GM21786 (cell line): Measurements from ENCODE around the gene HTR4.
A peak's percentile ranks its signal among the peaks of the same experiment; 100 is the strongest.
"Not testable (repeated sequence)": the region's sequence is repeated elsewhere in the genome, so short reads cannot be mapped to it uniquely, and the experiment has no call there.

Experiments used
- ATAC-seq: cut with Tn5 transposase; IDR thresholded peaks from one replicate; pipeline ENCODE4 v1.9.1; 2021; ENCODE audit not compliant: unreplicated experiment

HTR4 gene, protein sequence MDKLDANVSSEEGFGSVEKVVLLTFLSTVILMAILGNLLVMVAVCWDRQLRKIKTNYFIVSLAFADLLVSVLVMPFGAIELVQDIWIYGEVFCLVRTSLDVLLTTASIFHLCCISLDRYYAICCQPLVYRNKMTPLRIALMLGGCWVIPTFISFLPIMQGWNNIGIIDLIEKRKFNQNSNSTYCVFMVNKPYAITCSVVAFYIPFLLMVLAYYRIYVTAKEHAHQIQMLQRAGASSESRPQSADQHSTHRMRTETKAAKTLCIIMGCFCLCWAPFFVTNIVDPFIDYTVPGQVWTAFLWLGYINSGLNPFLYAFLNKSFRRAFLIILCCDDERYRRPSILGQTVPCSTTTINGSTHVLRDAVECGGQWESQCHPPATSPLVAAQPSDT

DNA sequence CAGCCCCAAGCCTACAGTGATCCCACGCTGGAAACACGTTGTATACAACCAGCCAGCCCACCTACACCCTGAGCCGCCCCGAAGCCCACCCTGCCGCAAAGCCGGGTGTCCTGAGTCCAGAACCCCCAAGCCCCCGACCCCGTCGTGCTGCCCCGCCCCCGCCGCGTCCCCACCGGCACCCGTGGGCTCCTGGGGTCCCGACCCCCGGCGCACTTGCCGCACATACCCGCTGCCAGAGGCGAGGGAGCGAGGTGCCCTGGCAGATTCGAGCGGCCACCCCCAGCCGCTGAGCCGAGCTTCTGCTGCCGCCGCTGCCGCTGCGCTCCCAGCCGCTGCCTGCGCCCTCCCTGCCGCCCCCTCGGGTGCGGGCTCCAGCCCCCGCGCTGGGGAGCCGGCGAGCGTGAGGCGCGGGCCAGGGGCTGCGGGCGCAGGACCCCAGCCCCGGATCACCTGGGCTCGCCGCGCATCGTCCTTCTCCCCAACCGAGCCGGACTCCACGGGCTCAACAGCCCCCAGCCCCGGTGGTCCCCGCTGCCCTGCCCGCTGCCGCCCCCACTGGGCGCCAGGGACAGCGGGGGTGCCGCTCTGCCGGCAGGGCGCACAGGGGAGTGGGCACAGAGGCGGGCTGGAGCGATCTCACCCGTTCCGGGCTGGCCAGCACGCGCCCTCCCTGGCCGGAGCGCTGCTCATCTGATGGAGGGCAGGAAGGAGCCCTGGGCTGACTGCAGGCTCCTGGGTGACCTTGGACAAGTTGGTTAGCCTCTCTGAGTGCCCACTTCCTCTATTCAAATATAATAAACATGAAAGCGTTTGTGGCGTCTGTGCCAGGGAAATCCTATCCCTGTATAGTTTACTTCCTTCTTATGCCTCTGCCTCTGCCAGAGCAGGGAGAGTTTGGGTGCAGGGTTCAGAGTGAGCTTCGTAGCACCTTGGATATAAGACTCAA lies at the start of gene HTR4:
HTR4 (minus strand) TSS at position 692 of the 946 bp plus-strand sequence. CDS start 17,513 bp downstream, outside the sequence.
- no peak for ATAC-seq

DNA sequence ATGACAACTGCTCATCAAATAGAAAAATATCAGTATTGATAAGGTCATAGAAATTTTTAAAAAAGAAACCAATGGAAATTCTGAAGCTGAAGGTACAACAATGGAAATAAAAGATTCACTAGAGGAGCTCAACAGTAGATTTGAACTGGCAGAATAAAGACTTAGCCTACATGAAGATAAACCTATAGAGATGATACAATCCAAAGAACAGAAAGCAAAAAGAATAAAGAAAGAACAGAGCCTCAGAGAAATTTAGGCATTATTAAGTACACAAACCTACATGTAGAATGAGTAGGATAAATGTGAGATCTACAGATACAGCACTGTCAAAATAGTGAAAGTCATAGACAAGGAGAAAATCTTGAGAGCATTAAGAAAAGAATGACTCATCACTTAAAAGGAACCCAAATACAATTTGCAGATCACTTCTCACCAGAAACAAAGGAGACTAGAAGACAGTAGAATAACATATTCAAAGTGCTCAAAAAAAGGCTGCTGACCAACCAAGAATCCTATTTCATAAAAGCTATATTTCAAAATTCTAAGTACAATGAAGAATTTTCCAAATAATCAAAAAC lies 47.8 kb upstream of the HTR4 start:
- no peak for ATAC-seq

DNA sequence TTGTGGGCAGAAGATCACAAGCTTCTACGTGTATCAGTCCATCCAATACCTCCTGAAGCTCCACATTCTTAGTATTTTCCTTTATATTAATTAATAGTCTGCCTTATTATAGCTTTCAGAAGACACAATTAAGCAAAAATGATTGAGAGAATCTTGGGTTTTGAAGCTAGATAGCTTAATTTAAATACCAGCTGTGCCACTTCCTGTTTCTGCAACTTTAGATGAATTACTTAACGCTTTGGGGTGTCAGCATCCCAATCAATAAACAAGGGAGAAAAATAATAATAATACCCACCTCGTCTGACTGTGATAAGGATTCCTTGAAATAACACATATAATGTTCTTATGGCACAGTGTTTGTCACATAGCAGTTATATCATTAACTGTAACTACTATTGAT lies 44.7 kb upstream of the HTR4 start:
- ATAC-seq, result no peak

DNA sequence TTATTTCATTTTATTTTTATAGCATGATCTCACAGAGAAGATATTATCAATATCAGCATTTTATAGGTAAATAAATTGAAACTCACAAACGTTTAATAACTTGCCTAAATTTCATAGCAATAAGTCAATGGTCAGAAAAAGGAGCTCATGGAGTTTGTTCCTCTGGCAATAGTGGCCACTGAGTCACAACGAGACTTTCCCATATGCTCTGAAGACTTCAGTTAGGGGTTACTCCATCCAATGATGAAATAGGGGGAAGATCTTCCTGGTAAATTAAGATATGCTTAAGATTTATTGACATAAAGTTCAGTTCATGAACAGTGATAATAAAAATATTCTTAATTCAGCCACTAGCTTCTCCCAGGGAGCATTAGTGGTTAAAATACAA lies 43.5 kb upstream of the HTR4 start:
- ATAC-seq, result no peak

DNA sequence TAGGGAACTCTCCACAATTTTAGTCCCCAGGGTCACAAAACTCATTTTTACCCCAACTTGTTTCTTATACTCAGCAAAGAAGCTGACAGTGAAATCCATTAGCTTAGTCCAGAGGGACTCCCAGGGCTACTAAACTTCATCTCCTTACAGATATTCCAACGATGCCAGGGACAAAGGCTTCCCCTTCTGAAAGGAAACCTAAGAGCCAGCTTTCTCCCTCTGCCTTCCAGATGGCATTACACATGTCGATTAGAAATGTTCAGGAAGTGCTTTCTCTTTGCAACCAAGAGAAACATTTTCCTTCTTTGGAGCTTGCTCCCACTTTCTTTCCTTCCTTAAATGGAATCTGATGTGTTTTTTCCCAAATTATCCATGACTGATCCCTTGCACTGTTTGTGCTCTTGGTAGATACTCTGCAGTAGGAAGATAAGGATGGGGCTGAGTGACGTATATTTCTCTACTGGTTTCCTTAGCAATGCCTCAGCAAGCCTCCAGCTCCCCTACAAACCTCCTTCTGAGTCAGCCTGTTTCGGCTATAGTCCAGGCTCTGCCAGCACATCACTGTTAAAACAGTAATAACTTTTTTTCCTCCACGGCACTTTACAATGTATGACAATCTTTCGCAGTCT lies 43.0 kb upstream of the HTR4 start:
- no peak for ATAC-seq

DNA sequence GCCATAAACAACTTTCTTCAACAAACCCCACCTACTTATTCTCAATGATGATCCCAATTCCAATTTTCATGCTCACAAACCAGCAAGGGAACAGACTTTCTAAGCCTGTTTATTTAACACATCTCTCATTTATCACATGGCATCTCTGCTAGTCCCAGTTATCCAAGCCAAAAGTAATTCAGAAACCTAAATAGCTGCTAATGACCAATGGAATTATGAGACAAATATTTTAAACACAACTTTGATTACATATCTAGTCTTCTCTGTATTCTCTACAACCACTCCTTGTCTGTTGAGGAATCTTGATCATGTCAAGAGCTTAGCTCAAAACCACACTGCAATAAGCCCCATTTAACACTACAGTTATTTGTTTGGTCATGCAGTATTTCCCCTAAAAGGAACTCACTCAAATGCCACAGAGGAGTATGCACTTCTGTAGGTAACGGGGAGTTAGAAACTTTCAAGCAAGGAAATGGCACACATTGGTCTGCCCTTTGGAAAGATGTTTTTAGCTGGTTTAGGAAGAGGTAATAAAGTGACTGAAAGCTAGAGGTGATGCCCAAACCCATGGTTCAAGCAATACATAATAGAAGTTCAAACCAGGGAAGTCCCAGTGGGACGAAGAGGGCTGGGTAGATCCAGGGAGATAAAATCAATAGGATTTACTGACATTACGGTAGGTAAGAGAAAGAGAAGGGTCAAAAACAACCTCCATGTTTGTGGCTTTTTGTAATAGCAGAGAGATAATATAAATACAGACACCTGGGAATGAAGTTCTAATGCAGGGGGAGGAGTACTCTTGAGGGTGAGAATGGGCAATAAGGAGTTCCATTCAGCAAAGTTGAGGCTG lies 42.1 kb upstream of the HTR4 start:
- no peak for ATAC-seq

DNA sequence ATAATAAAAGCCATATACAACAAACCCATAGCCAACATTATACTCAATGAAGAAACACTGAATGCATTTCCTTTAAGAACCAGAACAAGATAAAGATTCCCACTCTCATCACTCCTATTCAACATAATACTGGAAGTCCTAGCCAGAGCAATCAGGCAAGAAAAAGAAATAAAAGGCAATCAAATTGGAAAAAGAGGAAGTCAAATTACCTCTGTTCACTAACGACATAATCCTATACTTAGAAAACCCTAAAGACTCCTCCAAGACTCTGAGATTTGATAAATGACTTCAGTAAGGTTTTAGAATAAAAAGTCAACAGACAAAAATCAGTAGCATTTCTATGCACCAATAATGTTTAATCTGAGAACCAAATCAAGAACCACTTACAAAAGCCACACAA lies 36.6 kb upstream of the HTR4 start:
- ATAC-seq, result no peak

DNA sequence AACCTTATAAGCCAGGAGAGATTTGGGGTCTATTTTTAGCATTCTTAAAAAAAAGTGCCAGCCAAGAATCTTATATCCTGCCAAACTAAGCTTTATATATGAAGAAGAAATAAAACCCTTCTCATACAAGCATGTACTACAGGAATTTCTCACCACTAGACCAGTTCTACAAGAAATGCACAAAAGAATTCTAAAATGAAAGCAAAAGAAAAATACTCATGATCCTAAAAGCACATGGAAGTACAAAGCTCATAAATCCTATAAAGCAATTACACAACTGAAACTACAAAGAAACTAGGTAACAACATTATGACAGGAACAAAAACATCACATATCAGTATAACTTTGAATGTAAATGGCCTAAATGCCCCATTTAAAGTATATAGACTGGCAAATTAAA lies 34.5 kb upstream of the HTR4 start:
- ATAC-seq, result no peak

DNA sequence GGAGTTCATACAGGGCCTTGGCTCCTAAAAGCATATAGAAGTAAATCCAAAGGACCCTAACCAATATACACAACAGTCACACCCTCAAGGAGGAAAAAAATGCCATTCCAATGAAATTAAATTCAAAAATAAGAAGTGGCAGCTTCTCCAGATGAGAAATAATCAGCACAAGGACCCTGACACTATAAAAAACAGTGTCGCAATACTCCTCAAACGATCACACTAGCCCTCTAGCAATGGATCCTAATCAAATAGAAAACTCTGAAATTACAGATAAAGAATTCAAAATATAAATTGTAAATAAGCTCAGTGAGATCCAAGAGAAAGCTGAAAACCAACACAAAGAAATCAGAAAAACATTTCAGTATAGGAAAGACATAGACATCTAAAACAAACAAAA lies 33.5 kb upstream of the HTR4 start:
- no peak for ATAC-seq

DNA sequence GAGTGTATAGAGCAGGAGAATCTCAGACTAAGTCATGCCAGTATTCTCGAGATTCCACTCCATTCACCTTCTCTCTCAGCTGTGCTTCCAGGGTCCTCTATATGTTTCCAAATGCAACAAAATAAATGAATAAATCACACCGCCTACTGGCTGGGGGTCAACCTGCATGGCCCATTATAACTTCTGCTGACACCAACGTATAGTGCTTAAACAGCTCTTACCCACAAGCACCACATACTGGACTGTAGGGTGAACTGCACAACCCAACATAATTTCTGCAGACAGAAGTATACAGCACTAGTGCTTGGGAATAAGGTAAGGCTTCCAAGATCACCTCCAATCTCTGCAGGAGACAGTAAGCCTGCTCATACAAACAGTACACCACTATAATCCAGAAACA lies 33.1 kb upstream of the HTR4 start:
- ATAC-seq, result peak; percentile 80

DNA sequence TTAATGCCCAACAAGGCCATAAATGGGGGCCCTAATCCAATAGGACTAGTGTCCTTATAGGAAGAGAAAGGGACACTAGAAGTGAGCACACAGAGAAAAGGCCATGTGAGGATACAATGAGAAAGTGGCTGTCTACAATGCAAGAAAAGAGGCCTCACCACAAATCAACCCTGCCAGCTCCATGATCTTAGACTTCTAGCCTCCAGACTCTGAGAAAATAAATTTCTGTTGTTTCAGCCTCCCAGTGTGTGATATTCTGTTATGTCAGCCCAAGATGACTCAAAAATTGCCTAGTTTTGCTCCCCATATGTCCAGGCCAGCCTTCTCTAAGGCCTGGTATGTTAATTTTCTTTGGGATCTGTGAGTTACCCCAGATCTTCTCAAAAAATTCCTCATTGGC lies 32.3 kb upstream of the HTR4 start:
- ATAC-seq, result no peak

DNA sequence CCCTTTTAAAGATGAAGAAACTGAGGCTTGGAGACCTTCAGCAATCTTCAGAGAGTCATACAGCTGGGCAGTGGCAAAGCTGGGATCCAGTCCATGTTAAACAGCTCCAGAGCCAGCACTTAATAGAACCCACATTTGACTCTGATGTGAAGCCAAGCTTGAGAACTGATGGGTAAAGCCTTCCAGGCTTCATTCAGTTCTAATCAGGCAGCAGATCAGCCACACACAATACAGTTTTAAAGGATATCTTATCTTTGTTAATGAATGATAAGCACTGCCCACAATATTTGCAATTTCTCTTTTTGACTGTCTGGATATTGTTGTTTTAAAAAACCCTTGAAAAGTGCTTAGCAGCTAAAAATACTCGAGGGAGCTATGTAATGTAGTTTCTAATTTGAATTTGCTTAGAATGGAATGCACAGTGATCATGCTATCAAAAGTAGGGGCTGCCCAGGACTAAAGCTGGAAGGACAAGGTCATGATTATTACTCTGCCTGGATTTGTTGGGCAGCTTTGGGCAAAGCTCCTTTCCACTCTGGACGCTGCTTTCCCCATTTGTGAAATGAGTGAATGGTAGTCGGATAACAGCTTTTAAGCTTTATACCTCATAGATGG lies 31.3 kb upstream of the HTR4 start:
- no peak for ATAC-seq

DNA sequence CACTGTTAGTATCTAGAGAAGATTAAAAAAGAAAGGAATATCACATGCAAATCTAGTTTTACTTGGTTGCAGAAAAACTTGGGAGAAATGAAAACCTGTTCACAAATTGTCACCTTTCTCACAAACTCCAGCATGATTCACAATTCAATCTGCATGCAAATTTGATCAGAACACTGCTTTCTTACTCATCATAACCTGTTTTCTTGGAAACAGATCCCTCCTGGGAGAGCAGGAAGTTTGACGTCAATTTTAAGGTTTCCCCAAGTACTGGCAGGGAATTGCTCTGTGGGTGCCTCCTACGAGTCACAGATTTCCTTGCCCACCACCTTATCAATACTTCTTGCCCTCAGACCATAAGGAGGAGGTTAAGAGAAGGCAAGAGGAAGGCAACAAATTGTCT lies 30.2 kb upstream of the HTR4 start:
- no peak for ATAC-seq

DNA sequence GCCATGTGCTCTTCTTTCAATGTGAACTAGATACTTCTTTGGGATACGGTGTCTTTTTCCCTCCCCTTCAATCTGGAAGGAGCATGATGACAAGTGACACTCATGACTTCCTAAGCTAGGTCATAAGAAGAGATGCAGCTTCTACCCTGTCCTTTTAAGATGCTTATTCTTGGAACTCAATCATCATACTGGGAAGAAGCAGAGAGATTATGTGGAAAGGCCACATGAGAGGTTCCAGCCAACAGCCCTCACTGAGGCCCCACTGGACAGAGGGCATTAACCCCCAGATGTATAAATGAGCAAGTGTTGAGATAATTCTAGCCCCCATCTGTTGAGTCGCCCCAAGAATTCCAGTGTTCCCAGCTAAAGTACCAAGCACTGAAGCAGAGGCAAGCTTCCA lies 29.3 kb upstream of the HTR4 start:
- ATAC-seq, result no peak

DNA sequence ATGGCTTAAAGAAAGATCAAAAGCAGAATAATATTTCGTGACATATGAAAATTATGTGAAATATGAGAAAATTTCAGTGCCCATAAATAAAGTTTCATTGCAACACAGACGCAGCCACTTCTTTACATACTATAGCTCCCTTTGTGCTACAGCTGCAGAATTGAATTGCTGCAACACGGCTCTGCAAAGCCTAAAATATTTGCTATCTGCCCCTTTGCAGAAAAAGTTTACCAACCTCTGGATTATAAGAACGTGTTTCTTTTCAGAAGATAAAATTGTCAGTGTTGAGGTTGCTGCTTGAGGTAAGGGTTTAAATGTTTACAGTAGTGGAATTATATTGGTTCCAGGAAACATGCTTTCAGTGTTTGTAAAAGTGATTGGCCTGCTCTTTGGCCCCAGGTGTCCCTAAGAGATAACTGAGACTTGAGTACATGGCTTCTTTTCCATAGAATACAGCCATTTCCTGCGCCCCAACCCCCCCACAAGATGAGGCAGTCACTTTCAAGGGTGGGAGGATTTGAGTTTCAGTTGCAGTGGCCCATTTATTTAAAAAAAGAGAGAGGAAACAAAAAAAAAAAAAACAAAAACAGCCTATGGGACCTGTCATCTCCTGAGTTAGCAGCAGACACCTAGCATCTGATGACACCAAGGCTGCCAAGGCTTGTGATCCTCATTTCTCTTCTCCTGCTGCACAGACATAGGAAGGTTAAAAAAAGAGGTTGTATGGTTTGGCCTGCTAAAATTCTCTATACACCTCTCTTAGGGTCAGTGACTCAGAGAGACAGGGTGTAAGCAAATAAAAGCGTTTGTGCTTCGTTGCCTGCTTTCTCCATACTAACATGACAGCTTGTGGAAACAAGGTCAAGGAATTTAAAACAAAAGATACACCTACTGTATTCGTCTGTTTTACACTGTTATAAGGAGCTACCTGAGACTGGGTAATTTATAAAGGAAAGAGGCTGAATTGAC lies 28.0 kb upstream of the HTR4 start:
- no peak for ATAC-seq

DNA sequence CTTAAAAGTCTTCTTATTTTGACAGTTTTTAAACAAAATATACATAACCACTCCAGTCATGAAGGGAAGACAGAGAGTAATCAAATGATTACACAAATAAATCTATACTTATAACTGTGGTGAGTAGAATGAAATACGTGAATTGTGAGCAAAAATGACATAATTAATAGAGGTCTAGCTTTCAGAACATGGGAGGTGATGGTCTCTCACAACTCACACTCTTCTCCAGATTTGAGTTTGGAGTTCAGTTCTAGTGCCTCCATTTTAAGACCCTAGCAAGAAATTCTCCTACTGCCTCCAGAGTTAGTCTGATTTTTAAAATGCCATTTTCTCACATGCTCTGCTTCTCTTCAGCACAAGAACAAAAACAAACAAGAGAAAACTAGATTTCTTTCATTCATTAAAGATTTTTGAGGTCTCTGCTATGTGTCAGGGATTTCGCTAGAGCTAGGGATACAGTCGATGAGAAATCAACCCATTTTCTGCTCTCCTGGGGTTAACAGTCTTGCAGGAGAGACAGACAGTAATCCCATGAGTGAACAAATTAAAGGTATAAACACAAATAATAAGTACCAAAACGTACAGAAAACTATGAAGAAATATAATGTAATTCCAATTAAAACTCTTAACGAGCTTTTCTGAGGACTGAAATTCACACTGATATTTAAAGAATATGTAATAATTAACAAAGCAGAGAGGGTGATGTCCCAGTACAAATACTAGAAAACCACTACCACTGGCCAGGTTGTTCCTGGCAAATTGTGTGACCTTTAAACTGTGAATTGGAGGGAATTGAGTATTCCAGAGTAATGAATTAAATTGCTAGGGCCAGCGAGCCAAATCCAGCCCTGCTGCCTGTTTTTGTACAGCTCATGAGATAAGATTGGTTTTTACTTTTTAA lies 27.1 kb upstream of the HTR4 start:
- ATAC-seq, result no peak

DNA sequence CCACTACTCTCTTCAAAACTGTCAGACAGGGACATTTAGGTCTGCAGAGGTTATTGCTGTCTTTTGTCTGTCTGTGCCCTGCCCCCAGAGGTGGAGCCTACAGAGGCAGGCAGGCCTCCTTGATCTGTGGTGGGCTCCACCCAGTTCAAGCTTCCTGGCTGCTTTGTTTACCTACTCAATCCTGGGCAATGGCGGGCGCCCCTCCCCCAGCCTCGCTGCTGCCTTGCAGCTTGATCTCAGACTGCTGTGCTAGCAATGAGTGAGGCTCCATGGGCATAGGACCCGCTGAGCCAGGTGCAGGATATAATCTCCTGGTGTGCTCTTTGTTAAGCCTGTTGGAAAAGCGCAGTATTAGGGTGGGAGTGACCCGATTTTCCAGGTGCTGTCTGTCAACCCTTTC lies 19.4 kb upstream of the HTR4 start:
- not testable (repeated sequence) for ATAC-seq

DNA sequence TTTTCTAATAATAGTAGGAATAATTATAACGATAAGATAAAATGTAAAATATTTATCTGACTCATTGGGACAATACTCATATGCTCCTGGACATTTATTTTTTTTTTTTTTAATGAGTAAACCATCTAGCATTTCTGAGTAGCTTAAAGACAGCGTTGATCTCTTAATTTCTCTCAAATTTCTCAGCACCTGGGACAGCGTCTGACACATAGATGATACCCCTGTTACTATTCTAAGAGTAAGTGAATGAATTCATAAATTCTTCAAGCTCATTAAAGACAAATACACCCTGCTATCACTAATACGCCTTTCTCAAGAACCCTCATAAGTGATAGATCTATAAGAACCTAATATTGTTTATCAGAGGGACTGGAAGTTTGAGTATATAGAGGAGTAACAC lies 12.0 kb upstream of the HTR4 start:
- ATAC-seq, result no peak
